HEK293 (cell line): ENCODE measurements around the gene FBN2.

Experiments
- CTCF ChIA-PET: fragments of 350-600 bp; formaldehyde crosslinking; extraction: SDS; loops from one replicate; lab custom pipeline; 2021; ENCODE audit warnings: antibody characterized with exemption; lab: Yijun Ruan, JAX
- POLR2A ChIA-PET: fragments of 300-600 bp; formaldehyde crosslinking; extraction: SDS; loops from one replicate; lab custom pipeline; 2020; ENCODE audit warnings: antibody characterized with exemption, inconsistent platforms; lab: Yijun Ruan, JAX
- H3K27ac ChIP-seq: fragments of 200-500 bp; sonication (Bioruptor generic); 2 replicates; pipeline ENCODE4 v1.5.1; 2014; ENCODE audit warnings: low read depth, low read length, control low read depth, inconsistent platforms; ENCODE audit errors: extremely low read depth
- H3K36me3 ChIP-seq, 2 experiments: fragments of 200-500 bp in 1 of 2; sonication (Bioruptor generic) in 1 of 2; 1 replicate in 1 of 2; 2 replicates in 1 of 2; pipeline ENCODE4 v1.5.1; 2014 to 2017; ENCODE audit warnings: inconsistent platforms in 2 of 2, low read length in 2 of 2; ENCODE audit not compliant: control insufficient read depth in 2 of 2, insufficient read depth in 1 of 2
- H3K4me1 ChIP-seq: fragments of 200-500 bp; sonication (Bioruptor generic); 2 replicates; pipeline ENCODE4 v1.5.1; 2014; ENCODE audit warnings: mild to moderate bottlenecking, low read length, inconsistent platforms; ENCODE audit not compliant: control insufficient read depth, insufficient read depth
- H3K4me3 ChIP-seq: 2 replicates; pipeline ENCODE4 v1.5.1; 2011; ENCODE audit warnings: low read depth, mild to moderate bottlenecking, control low read depth, low read length, moderate library complexity
- H3K9me3 ChIP-seq: fragments of 200-500 bp; sonication (Bioruptor generic); 2 replicates; pipeline ENCODE4 v1.5.1; 2014; ENCODE audit warnings: low read depth, low read length, inconsistent platforms; ENCODE audit not compliant: control insufficient read depth, insufficient read depth
- BCL11A ChIP-seq: fragments of 450-650 bp; formaldehyde crosslinking; IDR thresholded peaks from 2 replicates; pipeline ENCODE4 v1.5.1; 2016; ENCODE audit warnings: low read depth, missing biosample characterization, missing genetic modification characterization
- MYNN ChIP-seq: fragments of 450-650 bp; formaldehyde crosslinking; IDR thresholded peaks from 2 replicates; pipeline ENCODE4 v1.5.1; 2016; ENCODE audit warnings: missing biosample characterization, missing genetic modification characterization, borderline replicate concordance
- SP3 ChIP-seq: fragments of 450-650 bp; formaldehyde crosslinking; IDR thresholded peaks from 2 replicates; pipeline ENCODE4 v1.5.1; 2016; ENCODE audit warnings: missing biosample characterization, missing genetic modification characterization
- ZFP37 ChIP-seq: fragments of 450-650 bp; formaldehyde crosslinking; IDR thresholded peaks from 2 replicates; pipeline ENCODE4 v1.5.1; 2016; ENCODE audit warnings: missing biosample characterization, missing genetic modification characterization
- ZNF146 ChIP-seq: fragments of 450-650 bp; formaldehyde crosslinking; IDR thresholded peaks from 2 replicates; pipeline ENCODE4 v1.5.1; 2016; ENCODE audit warnings: missing biosample characterization, missing genetic modification characterization
- ZNF292 ChIP-seq: fragments of 450-650 bp; formaldehyde crosslinking; IDR thresholded peaks from 2 replicates; pipeline ENCODE4 v1.5.1; 2016; ENCODE audit warnings: low read depth, missing biosample characterization, missing genetic modification characterization, borderline replicate concordance
- ZNF302 ChIP-seq: fragments of 450-650 bp; formaldehyde crosslinking; IDR thresholded peaks from 2 replicates; pipeline ENCODE4 v1.5.1; 2016; ENCODE audit warnings: missing biosample characterization, missing genetic modification characterization, low read depth
- ZNF311 ChIP-seq: fragments of 450-650 bp; formaldehyde crosslinking; IDR thresholded peaks from 2 replicates; pipeline ENCODE4 v1.5.1; 2017; ENCODE audit warnings: missing biosample characterization, missing genetic modification characterization, borderline replicate concordance
- ZNF426 ChIP-seq: fragments of 450-650 bp; formaldehyde crosslinking; IDR thresholded peaks from 2 replicates; pipeline ENCODE4 v1.5.1; 2017; ENCODE audit warnings: missing biosample characterization, missing genetic modification characterization, mild to moderate bottlenecking, inconsistent platforms, moderate library complexity
- ZNF544 ChIP-seq: fragments of 450-650 bp; formaldehyde crosslinking; IDR thresholded peaks from 2 replicates; pipeline ENCODE4 v1.5.0; 2017; ENCODE audit warnings: missing biosample characterization, missing genetic modification characterization
- ZNF623 ChIP-seq: fragments of 450-650 bp; formaldehyde crosslinking; IDR thresholded peaks from 2 replicates; pipeline ENCODE4 v1.5.1; 2016; ENCODE audit warnings: missing biosample characterization, missing genetic modification characterization
- ZNF654 ChIP-seq: fragments of 450-650 bp; formaldehyde crosslinking; IDR thresholded peaks from 2 replicates; pipeline ENCODE4 v1.5.1; 2016; ENCODE audit warnings: low read depth, missing biosample characterization, missing genetic modification characterization
- ZNF707 ChIP-seq: fragments of 450-650 bp; formaldehyde crosslinking; IDR thresholded peaks from 2 replicates; pipeline ENCODE4 v1.5.1; 2016; ENCODE audit warnings: missing biosample characterization, missing genetic modification characterization
- ZNF785 ChIP-seq: fragments of 450-650 bp; formaldehyde crosslinking; IDR thresholded peaks from 2 replicates; pipeline ENCODE4 v1.5.1; 2016; ENCODE audit warnings: missing biosample characterization, missing genetic modification characterization
- ZNF792 ChIP-seq: fragments of 450-650 bp; formaldehyde crosslinking; IDR thresholded peaks from 2 replicates; pipeline ENCODE4 v1.5.1; 2016; ENCODE audit warnings: missing biosample characterization, missing genetic modification characterization
- TF ChIP-seq, protein P1 (sequence below): fragments of 450-650 bp; formaldehyde crosslinking; IDR thresholded peaks from 2 replicates; pipeline ENCODE4 v1.5.1; 2016; ENCODE audit warnings: missing biosample characterization, missing genetic modification characterization
- TF ChIP-seq, protein P2 (sequence below): fragments of 450-650 bp; formaldehyde crosslinking; IDR thresholded peaks from 2 replicates; pipeline ENCODE4 v1.5.1; 2017; ENCODE audit warnings: missing biosample characterization, missing genetic modification characterization
- TF ChIP-seq, protein P3 (sequence below): fragments of 450-650 bp; formaldehyde crosslinking; IDR thresholded peaks from 2 replicates; pipeline ENCODE4 v1.5.1; 2016; ENCODE audit warnings: missing biosample characterization, missing genetic modification characterization
- TF ChIP-seq, protein P4 (sequence below): fragments of 450-650 bp; formaldehyde crosslinking; IDR thresholded peaks from 2 replicates; pipeline ENCODE4 v1.5.1; 2016; ENCODE audit warnings: missing biosample characterization, missing genetic modification characterization, borderline replicate concordance

The FBN2 gene

DNA sequence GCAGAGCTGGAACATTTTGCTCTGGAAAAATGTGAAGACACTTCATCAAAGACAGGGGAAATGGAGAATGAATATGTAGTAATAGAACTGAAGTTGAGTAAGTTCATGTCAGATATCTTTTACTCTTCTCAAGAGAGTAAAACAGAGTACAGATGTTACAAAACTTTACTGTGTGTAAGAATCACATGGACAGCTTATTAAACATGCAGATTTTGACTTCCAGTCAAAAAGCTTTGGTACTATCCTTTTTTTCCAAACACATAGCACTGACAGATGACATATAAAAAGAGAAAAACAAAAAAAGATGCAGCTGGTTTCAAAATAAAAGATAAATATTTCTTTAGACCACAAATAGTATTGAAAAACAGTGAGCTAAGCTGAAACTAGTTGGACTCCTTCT is 115.4 kb downstream of the FBN2 start (continued):
- TF ChIP-seq ZNF544 (tag by site-specific recombination) (no peak), ZNF426 (no peak), ZNF792 (tag by site-specific recombination) (no peak)

DNA sequence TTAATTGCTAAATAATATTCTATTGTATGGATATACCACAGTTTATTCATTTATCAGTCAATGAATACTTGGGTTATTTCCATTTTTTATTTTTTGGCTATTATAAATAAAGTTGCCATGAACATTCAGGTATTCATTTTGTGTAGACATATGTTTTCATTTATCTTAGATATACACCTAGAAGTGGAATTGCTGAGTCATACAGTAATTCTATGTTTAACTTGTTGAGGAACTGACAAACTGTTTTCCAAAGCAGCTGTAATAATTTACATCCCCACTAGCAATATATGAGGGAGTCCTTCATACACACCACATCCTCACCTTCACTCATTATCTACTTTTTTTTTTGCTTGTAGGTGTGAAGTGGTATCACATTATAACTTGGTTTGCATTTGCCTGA is 123.6 kb downstream of the FBN2 start:
- CTCF ChIA-PET = no interaction called here
- TF ChIP-seq SP3 (tag by site-specific recombination) (no peak), ZFP37 (tag by site-specific recombination) (no peak), ZNF544 (tag by site-specific recombination) (no peak), ZNF707 (no peak), ZNF302 (no peak), ZNF146 (tag by site-specific recombination) (0 out of 2 replicates have a peak, but pooled peaks have one; percentile 7), BCL11A (tag by site-specific recombination) (no peak)
- TF ChIP-seq, protein P1, sequence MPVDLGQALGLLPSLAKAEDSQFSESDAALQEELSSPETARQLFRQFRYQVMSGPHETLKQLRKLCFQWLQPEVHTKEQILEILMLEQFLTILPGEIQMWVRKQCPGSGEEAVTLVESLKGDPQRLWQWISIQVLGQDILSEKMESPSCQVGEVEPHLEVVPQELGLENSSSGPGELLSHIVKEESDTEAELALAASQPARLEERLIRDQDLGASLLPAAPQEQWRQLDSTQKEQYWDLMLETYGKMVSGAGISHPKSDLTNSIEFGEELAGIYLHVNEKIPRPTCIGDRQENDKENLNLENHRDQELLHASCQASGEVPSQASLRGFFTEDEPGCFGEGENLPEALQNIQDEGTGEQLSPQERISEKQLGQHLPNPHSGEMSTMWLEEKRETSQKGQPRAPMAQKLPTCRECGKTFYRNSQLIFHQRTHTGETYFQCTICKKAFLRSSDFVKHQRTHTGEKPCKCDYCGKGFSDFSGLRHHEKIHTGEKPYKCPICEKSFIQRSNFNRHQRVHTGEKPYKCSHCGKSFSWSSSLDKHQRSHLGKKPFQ = no peak
- TF ChIP-seq, protein P2, sequence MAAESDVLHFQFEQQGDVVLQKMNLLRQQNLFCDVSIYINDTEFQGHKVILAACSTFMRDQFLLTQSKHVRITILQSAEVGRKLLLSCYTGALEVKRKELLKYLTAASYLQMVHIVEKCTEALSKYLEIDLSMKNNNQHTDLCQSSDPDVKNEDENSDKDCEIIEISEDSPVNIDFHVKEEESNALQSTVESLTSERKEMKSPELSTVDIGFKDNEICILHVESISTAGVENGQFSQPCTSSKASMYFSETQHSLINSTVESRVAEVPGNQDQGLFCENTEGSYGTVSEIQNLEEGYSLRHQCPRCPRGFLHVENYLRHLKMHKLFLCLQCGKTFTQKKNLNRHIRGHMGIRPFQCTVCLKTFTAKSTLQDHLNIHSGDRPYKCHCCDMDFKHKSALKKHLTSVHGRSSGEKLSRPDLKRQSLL = no peak
- TF ChIP-seq, all 188 proteins: peak for 1
- H3K9me3 ChIP-seq = no peaks in the 10 kb centered on the region

DNA sequence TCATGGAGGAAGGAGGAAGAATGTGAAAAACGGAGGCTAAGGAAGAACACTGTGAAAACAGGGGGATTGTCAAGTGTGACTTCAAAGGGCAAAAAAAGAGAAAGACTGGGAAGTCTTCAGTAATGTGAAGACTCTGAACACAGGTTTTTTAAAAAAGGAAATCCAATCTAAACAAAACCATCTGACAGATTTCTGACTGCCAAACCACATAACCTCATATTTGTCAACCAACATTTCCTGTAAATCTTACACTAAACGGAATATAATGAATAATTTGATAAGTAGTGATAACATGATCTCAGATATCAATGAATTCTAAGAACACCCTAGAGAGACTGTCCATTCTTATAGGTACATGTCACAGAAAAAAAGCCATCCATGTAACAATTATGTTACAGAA is 124.7 kb downstream of the FBN2 start:
- no peak overlapping the region for H3K27ac ChIP-seq
- TF ChIP-seq MYNN (no peak), ZNF654 (tag by site-specific recombination) (no peak), ZNF311 (no peak), ZNF292 (no peak), ZNF785 (tag by site-specific recombination) (no peak), ZNF623 (tag by site-specific recombination) (no peak)
- TF ChIP-seq, protein P3, sequence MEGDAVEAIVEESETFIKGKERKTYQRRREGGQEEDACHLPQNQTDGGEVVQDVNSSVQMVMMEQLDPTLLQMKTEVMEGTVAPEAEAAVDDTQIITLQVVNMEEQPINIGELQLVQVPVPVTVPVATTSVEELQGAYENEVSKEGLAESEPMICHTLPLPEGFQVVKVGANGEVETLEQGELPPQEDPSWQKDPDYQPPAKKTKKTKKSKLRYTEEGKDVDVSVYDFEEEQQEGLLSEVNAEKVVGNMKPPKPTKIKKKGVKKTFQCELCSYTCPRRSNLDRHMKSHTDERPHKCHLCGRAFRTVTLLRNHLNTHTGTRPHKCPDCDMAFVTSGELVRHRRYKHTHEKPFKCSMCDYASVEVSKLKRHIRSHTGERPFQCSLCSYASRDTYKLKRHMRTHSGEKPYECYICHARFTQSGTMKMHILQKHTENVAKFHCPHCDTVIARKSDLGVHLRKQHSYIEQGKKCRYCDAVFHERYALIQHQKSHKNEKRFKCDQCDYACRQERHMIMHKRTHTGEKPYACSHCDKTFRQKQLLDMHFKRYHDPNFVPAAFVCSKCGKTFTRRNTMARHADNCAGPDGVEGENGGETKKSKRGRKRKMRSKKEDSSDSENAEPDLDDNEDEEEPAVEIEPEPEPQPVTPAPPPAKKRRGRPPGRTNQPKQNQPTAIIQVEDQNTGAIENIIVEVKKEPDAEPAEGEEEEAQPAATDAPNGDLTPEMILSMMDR (tag by site-specific recombination) = no peak
- TF ChIP-seq, protein P4, sequence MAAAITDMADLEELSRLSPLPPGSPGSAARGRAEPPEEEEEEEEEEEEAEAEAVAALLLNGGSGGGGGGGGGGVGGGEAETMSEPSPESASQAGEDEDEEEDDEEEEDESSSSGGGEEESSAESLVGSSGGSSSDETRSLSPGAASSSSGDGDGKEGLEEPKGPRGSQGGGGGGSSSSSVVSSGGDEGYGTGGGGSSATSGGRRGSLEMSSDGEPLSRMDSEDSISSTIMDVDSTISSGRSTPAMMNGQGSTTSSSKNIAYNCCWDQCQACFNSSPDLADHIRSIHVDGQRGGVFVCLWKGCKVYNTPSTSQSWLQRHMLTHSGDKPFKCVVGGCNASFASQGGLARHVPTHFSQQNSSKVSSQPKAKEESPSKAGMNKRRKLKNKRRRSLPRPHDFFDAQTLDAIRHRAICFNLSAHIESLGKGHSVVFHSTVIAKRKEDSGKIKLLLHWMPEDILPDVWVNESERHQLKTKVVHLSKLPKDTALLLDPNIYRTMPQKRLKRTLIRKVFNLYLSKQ = no peak
- POLR2A ChIA-PET = no interaction called here
- no peaks in the 10 kb centered on the region for H3K9me3 ChIP-seq
- H3K4me3 ChIP-seq = no peak overlapping the region
- peaks cover 0 to 6% of the 10 kb centered on the region in 2 experiments; a peak in 1 of 3 replicates for H3K36me3 ChIP-seq
- CTCF ChIA-PET = no interaction called here
- no peaks in the 10 kb centered on the region for H3K4me1 ChIP-seq

More for the DNA sequence above, 123.6 kb downstream of the FBN2 start:
- POLR2A ChIA-PET = no interaction called here
- Histone ChIP-seq H3K36me3 (peaks cover 0 to 3% of the 10 kb centered on the region in 2 experiments; a peak in 1 of 3 replicates), H3K4me3 (no peak overlapping the region), H3K4me1 (no peaks in the 10 kb centered on the region), H3K27ac (no peak overlapping the region)
